IPS-20b (cell line): ENCODE results near the gene ABHD4.
A peak's percentile ranks its signal among the peaks of the same experiment; 100 is the strongest.

Experiments
- H3K27ac ChIP-seq: one replicate; pipeline ENCODE4 v1.5.1; 2013; ENCODE audit warnings: low read length
- H3K27me3 ChIP-seq: 2 replicates; pipeline ENCODE4 v1.6.1; 2013; ENCODE audit warnings: mild to moderate bottlenecking, low read length, inconsistent platforms; ENCODE audit not compliant: insufficient read depth
- H3K36me3 ChIP-seq: 2 replicates; pipeline ENCODE4 v1.6.1; 2013; ENCODE audit warnings: low read depth, mild to moderate bottlenecking, inconsistent platforms, low read length, moderate library complexity; ENCODE audit not compliant: insufficient read depth
- H3K4me1 ChIP-seq: 2 replicates; pipeline ENCODE4 v1.6.1; 2013; ENCODE audit warnings: mild to moderate bottlenecking, control low read depth, inconsistent platforms, low read length, moderate library complexity; ENCODE audit not compliant: insufficient read depth
- H3K4me3 ChIP-seq: 2 replicates; pipeline ENCODE4 v1.5.1; 2013; ENCODE audit warnings: mild to moderate bottlenecking, low read length, inconsistent platforms
- H3K9ac ChIP-seq: 2 replicates; pipeline ENCODE4 v1.6.1; 2013; ENCODE audit warnings: low read depth, mild to moderate bottlenecking, inconsistent platforms, low read length, moderate library complexity
- H3K9me3 ChIP-seq: 2 replicates; pipeline ENCODE4 v1.6.1; 2013; ENCODE audit warnings: mild to moderate bottlenecking, low read depth, low read length, inconsistent platforms; ENCODE audit not compliant: insufficient read depth

Gene ABHD4

GRCh38 chr14:22597265-22597664 is 835 bp upstream of the ABHD4 start:
- Histone ChIP-seq H3K36me3 (peaks cover 14% of the 10 kb centered on the region), H3K27me3 (no peaks in the 10 kb centered on the region), H3K9me3 (no peaks in the 10 kb centered on the region), H3K4me3 (peak overlapping the region; percentile 97), H3K27ac (no peak overlapping the region), H3K9ac (peak overlapping the region; percentile 89; the same call in 1 of the 2 replicates), H3K4me1 (peaks cover 15% of the 10 kb centered on the region)

- Histone ChIP-seq H3K27ac (no peak overlapping the region), H3K9ac (peak overlapping the region; percentile 89; the same call in 1 of the 2 replicates), H3K9me3 (no peaks in the 10 kb centered on the region), H3K36me3 (peaks cover 18% of the 10 kb centered on the region), H3K4me3 (peak overlapping the region; percentile 97), H3K27me3 (no peaks in the 10 kb centered on the region), H3K4me1 (peaks cover 15% of the 10 kb centered on the region)
Observed at GRCh38 chr14:22597771-22598098, 365 bp upstream of the ABHD4 start.

- Histone ChIP-seq H3K27ac (peak overlapping the region; percentile 7), H3K36me3 (peaks cover 30% of the 10 kb centered on the region), H3K9ac (peak overlapping the region; percentile 89), H3K9me3 (no peaks in the 10 kb centered on the region), H3K4me3 (peak overlapping the region; percentile 97), H3K27me3 (no peaks in the 10 kb centered on the region), H3K4me1 (peaks cover 12% of the 10 kb centered on the region)
Observed at GRCh38 chr14:22598896-22599244, 770 bp downstream of the ABHD4 start.

- Histone ChIP-seq H3K27me3 (no peaks in the 10 kb centered on the region), H3K9ac (peak overlapping the region; percentile 89), H3K9me3 (no peaks in the 10 kb centered on the region), H3K36me3 (peaks cover 33% of the 10 kb centered on the region), H3K4me1 (peaks cover 12% of the 10 kb centered on the region), H3K4me3 (peak overlapping the region; percentile 97), H3K27ac (peak overlapping the region; percentile 7)
Observed at GRCh38 chr14:22599349-22599748, 1.2 kb downstream of the ABHD4 start.

GRCh38 chr14:22600027-22600426 is 1.9 kb downstream of the ABHD4 start:
- Histone ChIP-seq H3K9me3 (no peaks in the 10 kb centered on the region), H3K4me3 (no peak overlapping the region), H3K27me3 (no peaks in the 10 kb centered on the region), H3K27ac (no peak overlapping the region), H3K36me3 (peaks cover 40% of the 10 kb centered on the region), H3K9ac (no peak overlapping the region; the same call in 1 of the 2 replicates), H3K4me1 (peaks cover 12% of the 10 kb centered on the region)

- H3K9me3 ChIP-seq, result no peaks in the 10 kb centered on the region
- no peak overlapping the region for H3K9ac ChIP-seq
- no peak overlapping the region for H3K4me3 ChIP-seq
- peaks cover 54% of the 10 kb centered on the region for H3K36me3 ChIP-seq
- peaks cover 12% of the 10 kb centered on the region for H3K4me1 ChIP-seq
- H3K27ac ChIP-seq, result no peak overlapping the region
- no peaks in the 10 kb centered on the region for H3K27me3 ChIP-seq
Observed at GRCh38 chr14:22601456-22601855, 3.4 kb downstream of the ABHD4 start.

- H3K36me3 ChIP-seq, result peaks cover 59% of the 10 kb centered on the region
- H3K27ac ChIP-seq, result no peak overlapping the region
Observed at GRCh38 chr14:22601996-22602395, 3.9 kb downstream of the ABHD4 start.

GRCh38 chr14:22602862-22603261 is 4.8 kb downstream of the ABHD4 start:
- no peak overlapping the region for H3K9ac ChIP-seq
- no peak overlapping the region for H3K27ac ChIP-seq
- no peak overlapping the region for H3K4me3 ChIP-seq
- H3K4me1 ChIP-seq, result peaks cover 6% of the 10 kb centered on the region
- no peaks in the 10 kb centered on the region for H3K9me3 ChIP-seq
- H3K27me3 ChIP-seq, result no peaks in the 10 kb centered on the region
- H3K36me3 ChIP-seq, result peaks cover 68% of the 10 kb centered on the region

More at GRCh38 chr14:22601996-22602395, 3.9 kb downstream of the ABHD4 start:
- Histone ChIP-seq H3K9me3 (no peaks in the 10 kb centered on the region), H3K27me3 (no peaks in the 10 kb centered on the region), H3K4me1 (peaks cover 12% of the 10 kb centered on the region), H3K4me3 (no peak overlapping the region), H3K9ac (no peak overlapping the region)

GRCh38 chr14:22606380-22606779 is 8.3 kb downstream of the ABHD4 start:
- H3K27ac ChIP-seq, result no peak overlapping the region
- H3K9me3 ChIP-seq, result no peaks in the 10 kb centered on the region
- H3K9ac ChIP-seq, result no peak overlapping the region
- H3K4me1 ChIP-seq, result no peaks in the 10 kb centered on the region
- peaks cover 92% of the 10 kb centered on the region for H3K36me3 ChIP-seq
- no peak overlapping the region for H3K4me3 ChIP-seq
- H3K27me3 ChIP-seq, result no peaks in the 10 kb centered on the region

- H3K27ac ChIP-seq, result no peak overlapping the region
- no peak overlapping the region for H3K4me3 ChIP-seq
- H3K9me3 ChIP-seq, result no peaks in the 10 kb centered on the region
- H3K27me3 ChIP-seq, result no peaks in the 10 kb centered on the region
- H3K36me3 ChIP-seq, result peaks cover 86% of the 10 kb centered on the region
- no peak overlapping the region for H3K9ac ChIP-seq
- no peaks in the 10 kb centered on the region for H3K4me1 ChIP-seq
Observed at GRCh38 chr14:22607291-22607690, 9.2 kb downstream of the ABHD4 start.

GRCh38 chr14:22610931-22611330 is 12.8 kb downstream of the ABHD4 start:
- H3K4me1 ChIP-seq, result peaks cover 11% of the 10 kb centered on the region
- no peak overlapping the region for H3K9ac ChIP-seq
- no peak overlapping the region for H3K4me3 ChIP-seq
- no peak overlapping the region for H3K27ac ChIP-seq
- peaks cover 51% of the 10 kb centered on the region for H3K36me3 ChIP-seq
- H3K9me3 ChIP-seq, result no peaks in the 10 kb centered on the region
- no peaks in the 10 kb centered on the region for H3K27me3 ChIP-seq

GRCh38 chr14:22613106-22613695 is 15.1 kb downstream of the ABHD4 start:
- peaks cover 11% of the 10 kb centered on the region for H3K4me1 ChIP-seq
- no peak overlapping the region for H3K9ac ChIP-seq
- no peak overlapping the region for H3K27ac ChIP-seq
- no peak overlapping the region for H3K4me3 ChIP-seq
- no peaks in the 10 kb centered on the region for H3K9me3 ChIP-seq
- no peaks in the 10 kb centered on the region for H3K27me3 ChIP-seq
- H3K36me3 ChIP-seq, result peaks cover 28% of the 10 kb centered on the region
